ENCODE measurements around the gene GNL3.
A peak's percentile ranks its signal among the peaks of the same experiment; 100 is the strongest.

The GNL3 gene

DNA sequence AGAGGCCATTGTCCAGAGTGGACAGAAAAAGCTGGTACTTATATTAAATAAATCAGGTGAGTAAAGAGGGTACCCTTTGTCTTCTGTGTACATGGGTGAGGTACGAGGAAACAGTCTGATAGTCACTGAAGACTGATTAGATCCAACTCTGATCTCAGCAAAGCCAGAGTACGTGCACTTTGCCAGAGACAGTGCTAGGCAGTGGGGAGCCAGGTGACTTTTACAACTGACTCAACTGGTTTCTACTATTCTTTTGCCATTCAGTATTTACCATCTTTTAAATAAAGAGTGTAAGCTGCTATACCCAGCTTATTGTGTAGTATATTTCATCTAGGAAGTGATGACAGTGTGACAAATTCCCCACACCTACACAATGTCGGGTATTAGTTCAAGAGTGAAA, 3.3 kb downstream of the GNL3 start:
- DNase-seq = no peak

DNA sequence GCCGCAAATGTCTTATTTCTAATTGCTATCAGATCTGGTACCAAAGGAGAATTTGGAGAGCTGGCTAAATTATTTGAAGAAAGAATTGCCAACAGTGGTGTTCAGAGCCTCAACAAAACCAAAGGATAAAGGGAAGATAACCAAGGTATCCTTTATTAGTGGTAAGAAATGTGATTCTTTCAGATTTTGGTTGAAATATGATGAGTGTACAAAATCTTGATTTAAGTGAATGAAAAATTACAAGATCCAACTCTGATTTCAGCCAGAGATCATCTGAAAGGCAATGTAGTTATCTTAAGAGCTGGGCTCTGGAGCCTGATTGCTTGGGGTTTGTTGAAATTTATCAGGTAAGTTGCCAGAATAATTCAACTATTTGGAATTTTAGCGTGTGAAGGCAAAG, 4.7 kb downstream of the GNL3 start:
- DNase-seq = no peak

DNA sequence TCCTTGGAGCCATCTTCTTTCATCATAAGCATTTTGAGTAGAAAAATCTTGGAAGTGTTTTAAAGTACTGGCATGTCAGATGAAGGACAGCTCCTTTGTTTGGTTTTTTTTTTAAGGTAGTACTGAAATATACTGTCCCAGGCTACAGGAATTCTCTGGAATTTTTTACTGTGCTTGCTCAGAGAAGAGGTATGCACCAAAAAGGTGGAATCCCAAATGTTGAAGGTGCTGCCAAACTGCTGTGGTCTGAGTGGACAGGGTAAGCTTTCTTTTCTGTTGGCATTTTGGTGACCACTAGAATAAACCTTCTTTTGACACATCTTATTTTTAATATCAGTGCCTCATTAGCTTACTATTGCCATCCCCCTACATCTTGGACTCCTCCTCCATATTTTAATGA, 7.2 kb downstream of the GNL3 start:
- DNase-seq = no peak

DNA sequence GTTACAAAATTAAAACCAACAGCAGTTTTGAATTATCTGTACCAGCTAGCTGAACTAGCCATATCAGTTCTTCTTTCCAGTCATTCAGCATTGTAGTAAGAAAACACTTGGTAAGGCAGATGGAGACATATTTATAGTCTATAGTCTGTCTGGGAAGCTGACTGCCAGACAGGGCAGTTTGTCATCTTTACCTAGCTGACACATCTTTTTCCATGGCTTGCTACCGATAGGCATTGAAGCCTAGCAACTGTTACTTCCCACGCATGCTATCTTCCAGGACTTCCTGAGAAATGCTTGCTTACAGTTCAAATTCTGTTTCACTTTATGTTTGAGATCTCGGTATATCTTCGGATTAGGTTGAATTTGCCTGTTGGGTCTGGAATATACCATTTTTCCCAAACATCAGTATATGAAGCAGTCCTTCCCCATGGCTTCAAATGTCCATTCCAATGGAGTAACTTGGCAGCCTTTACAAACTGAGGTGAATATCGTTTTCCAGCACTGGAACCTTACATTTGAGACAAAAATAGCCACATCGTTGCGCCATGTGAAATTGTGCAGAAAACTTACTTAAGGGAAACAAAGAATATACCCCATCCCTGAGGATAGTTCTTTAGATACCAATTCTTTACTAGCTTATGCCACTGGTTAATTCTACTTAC, 8.8 kb downstream of the GNL3 start:
- DNase-seq = no peak

DNA sequence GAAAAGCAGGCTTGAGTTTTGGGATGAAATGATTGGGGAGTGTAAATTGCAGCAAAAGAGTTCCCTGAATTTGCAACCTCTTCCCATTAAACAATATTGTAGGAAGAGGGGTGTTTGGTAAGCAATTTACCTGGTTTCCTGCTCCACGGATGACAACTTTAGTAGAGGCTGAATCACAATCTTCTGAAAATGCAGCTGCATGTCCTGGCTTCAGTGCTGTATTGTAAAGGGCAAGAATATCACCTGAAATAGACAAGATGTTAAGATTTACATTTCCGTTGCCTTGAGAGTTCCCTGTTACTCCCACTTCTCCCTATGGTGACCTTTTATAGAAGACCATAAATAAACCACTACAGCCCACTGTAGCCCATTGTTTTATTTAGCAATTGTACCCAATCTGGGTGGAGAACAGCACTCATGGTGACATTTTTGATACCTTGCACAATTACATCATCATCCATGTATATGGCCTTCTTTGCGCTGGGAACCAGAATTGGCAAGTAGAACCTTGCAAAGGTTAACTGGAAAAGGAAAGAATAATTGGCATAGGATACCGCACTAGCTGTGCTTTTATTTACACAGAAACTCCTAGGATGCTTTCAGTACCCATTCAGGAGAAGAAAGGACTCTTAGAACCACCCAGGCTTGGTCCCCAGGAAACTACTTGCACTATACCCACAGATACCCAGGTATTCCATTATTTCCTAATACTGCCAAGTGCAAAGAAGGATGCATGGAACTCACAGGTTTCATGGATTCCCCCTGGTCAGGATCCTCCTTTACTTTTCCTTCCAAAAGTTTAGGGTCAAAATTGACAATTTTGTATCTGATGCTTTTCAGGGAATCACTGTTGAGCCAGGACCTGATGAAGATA, 10.2 kb downstream of the GNL3 start:
- DNase-seq = no peak

DNA sequence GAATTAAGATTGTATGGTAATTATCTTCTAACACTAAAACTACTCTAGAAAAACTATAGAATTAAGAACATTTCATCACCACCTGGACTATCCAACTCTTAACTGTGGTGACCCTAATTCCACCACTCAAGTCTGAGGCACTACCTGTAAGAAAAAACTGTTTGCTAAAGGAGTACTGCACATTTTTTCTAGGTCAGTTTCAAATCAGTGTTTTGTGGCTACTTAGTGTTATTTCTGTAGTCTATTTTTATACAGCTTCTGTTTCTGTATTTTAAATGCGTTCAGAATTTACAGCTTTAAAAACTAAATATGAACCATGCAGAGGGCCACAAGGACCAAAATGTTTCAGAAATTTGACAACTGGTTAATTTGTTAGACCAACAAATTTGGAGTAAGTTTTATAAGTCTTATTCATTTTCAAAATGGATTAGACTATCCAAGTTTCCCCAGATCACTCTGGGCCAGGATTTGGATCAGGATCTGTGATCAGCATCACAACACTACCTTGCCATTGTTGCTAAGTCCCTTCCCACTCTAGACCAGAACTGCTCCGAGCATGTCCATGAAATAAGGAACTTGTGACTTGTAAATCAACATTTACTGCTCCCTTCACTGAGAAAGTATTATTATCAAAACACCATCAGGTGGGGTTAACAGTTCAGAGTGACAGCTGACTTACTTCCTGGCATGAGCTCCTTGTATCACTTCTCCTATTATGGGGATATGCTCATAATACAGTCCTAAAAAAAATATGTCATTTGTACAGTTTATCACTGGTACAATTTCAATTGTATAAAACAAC, 11.2 kb downstream of the GNL3 start:
- no peak for DNase-seq

DNA sequence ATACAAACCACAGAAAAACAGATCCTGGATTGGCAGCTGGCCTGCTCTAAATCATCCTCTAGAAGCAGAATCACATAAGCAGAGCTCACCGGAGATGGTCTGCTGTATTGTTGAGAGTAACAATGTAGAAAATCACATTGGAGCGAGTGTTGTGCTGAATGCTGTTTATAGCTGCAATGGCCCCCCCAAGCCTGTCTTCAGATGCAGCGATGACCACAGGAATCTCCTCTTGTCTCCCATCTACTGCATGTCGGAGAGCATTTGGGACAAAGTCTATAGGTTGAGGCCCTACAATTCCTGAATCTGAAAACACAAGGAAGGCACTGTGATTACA, 11.8 kb downstream of the GNL3 start:
- DNase-seq = no peak

DNA sequence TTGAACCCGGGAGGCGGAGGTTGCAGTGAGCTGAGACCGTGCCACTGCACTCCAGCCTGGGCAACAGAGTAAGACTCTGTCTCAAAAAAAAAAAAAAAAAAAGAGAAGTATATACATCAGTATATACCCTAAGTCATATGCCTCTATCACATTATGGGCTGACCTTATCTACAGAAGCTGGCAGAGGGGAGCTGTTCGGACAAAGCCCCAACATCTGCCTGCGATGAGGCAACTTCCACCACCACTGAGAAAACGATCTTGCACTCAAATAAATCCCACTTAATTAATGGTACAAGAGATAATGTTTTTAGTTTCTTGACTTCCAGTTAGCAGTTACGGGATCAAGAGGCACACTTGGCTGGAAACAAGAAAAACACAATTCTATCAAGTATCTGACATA, 17.5 kb downstream of the GNL3 start:
- DNase-seq = no peak

DNA sequence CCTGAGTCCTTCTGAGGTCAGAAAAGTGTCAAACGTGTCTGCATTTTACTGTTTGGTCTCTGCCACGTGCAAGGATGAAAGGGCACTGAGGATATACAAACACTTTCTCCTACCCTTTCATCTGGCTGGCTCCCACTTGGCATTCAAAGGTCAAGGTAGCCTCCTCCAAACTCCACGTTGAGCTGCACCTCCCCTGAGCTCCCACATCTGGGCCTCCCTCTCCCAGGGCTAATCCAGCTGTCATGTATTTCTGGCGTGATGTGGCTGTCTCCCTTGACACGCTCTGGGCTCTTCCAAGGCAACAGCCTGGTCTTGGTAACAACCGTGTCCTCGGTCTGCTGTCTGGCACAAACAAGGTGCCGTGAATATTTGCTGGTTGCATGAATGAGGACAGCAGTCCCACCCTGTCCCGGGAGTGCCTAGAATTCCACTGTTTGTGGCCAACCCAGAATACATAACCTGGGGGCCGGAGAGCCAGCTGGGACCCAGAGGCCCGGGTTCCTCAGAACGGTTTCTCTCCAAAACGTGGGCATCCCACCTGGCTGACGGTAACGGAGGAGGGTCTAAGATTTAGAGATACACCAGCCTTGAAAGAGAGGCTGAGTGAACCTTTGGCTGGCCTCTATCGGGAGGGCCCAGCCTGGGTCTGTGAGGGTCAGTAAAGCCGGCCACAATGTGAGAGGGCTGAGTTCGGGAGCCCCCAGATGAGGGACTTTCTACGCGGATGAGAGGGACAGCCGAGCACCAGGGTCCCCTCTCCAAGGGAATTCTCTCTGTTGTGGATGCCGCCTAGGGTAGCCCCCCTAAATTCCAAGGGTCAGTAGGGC, 19.0 kb downstream of the GNL3 start:
- DNase-seq = no peak

DNA sequence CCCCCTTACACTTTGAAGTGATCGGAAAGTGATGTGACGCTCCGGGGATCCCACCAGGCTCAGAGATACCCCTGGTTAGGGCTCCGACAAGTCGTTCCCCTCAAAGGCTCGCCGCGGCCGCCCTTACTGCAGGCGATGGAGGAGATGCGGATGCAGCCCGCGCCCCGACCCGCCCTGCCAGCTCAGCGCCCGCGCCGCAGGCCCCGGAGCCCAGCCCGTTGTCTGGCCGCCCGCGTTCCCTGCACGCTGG, 19.5 kb downstream of the GNL3 start:
- no peak for DNase-seq

DNA sequence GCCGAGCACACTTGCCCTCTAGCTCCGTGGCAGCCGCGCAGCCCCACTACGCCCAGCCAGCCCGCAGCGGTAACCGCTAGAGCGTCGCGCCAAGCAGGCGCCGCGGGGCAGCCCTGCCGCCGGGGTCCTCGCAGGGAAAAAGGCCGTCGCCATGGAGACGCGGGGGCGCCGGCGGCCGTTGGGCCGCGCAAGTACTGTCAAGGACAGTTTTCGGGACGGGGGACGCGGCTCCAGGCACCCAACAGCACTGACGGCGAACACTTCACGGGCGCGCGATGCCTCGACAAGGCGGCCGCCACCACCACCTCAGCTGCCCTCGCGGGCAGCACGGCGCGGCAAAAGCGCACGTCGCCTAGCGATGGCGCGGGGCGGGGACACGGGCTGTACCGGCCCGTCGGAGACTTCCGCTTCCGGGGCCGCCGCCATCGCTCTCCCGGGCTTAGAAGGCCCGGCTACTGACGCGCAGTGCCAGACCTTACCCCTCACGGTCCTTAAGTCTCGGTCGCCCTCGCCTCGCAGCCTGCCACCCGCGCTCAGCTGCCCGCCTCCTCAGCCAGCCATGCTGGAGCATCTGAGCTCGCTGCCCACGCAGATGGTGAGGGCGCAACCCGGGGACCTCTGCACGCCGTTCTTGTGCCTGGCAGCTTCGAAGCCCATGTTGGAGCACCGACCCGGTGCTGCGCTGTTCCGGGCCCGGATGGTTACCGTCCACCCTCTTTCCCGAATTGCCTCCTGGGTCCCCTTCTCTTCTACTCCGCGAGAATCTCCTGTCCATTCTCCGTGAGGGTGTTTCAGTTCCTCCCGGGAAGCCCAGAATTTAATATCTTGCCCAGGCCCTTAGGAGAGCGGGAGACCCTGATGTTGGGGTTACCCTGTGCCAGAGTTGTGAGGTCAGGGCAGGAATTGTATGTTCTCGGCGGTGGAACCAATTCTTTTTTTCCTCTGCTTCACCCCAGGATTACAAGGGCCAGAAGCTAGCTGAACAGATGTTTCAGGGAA, 20.2 kb downstream of the GNL3 start, which contains the start of the genes GLT8D1 and SPCS1:
GLT8D1 (minus strand) TSS at position 104 of the 999 bp plus-strand sequence. CDS start 5,331 bp downstream, outside the sequence.
SPCS1 (plus strand) TSS at position 419 of the 999 bp plus-strand sequence; CDS start at position 560, 141 bp downstream.
- DNase-seq = peak; percentile 89

DNA sequence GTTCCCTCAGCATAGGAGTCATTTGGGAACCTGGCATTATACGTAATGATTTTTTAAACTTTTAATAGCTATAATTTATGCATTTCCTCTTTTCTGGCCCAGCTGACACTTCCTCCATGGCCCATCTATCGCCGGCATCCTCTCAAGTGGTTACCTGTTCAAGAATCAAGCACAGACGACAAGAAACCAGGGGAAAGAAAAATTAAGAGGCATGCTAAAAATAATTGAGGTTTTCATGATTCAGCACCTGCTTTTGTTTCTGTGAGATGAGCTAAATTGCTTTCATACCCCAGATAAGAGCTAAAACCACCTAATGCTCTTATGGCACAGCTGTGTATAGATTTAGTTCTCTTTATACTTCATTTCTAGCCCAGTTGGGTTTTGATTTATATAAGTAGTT, 21.8 kb downstream of the GNL3 start:
- no peak for DNase-seq

DNA sequence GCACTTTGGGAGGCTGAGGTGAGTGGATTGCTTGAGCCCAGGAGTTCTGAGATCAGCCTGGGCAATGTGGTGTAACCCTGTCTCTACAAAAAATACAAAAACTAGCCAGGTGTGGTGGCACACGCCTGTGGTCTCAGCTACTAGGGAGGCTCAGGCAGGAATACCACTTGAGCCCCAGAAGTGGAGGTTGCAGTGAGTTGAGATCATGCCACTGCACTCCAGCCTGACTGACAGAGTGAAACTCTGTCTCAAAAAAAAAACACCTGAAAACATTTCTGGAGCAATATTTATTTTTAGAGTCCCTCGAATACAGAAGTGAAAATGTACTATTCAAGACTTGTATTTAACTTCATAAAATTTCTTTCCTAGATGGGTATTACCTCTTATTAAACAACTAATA, 24.7 kb downstream of the GNL3 start:
- DNase-seq = no peak

DNA sequence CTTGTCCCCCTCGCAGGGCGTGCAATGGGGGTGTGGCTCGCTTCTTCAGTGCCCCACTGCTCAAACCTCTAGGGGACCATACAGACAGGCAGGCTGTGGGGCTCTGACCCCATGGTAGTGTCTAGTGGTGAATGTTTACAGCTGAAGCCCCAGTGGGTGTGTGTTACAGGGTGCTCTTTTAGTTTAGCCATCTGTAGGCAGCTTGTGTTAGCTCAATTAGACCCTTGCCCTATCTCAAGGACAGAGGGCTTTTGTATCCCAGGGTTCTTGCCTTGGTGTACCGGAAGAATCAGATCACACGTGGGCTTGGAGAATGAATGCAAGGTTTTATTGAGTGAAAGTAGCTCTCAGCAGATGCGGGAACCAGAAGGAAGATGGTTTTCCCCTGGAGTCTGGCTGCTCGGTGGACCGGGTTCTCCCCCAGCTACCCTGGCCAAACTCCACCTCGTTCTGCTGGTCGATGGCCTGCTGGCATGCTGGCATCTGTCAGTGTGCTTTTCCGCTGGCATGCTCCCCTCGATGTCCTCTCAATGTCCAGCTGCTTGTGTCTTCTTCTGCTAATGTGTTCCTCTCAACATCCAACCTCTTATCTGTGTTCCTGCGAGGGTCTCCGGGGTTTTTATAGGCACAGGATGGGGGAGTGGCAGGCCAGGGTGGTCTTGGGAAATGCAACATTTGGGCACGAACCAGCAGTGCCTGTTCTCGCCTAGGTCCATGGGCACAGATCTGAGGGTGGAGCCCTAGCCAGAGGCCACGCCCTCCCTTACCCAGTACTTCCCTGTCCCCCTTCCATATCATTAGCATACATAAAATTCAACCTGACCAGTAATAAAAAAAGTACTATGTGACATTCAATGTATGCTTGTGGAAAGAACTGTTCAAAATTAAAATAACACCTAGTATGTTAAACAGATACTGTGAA, 26.7 kb downstream of the GNL3 start:
- no peak for DNase-seq

DNA sequence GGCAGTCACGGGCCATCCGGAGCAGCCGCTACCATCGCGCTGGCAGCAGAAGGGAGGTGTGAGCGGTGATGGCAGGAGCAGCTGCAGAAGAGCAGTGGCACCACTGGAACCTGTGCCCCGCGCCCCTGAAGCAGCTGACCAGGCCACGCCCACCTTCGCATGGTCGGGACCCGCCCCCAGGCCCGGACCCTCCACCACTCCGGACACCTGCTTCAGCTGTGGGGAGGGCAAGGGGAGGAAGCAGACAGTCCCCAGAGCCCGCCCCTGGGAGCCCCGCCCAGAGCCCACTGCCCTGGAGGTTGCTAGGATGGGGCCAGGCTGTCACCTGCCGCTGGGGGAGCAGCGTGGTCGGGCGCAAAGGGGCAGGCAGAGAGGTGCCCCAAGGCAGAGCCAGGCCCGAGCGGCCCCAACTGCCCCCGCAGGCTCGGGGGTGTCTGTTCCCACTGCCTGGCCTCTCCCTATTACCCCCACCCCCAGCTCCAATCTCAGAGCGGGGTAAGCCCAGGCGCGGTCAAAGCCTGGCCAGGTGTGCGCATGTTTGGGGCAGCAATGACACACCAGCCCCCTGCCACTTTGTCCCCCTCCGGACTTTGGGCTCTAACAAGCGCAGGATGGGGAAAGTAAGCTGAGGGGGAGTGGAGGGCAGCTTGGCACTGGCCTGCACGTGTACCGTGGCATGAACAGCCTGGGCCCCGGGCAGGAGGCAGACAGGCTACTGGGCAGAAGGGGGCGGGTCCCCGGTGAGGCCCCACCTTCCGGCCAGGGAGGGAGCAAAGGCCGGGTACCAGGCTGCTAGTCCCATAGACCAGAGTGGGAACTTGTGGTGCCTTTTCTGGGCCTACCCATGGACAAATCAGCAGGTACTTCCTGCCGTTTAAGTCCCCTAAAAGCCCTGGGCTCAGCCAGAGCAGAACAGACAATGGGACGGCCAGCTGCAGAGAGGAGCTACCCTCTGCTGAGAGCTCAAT, 28.8 kb downstream of the GNL3 start:
- DNase-seq = no peak

DNA sequence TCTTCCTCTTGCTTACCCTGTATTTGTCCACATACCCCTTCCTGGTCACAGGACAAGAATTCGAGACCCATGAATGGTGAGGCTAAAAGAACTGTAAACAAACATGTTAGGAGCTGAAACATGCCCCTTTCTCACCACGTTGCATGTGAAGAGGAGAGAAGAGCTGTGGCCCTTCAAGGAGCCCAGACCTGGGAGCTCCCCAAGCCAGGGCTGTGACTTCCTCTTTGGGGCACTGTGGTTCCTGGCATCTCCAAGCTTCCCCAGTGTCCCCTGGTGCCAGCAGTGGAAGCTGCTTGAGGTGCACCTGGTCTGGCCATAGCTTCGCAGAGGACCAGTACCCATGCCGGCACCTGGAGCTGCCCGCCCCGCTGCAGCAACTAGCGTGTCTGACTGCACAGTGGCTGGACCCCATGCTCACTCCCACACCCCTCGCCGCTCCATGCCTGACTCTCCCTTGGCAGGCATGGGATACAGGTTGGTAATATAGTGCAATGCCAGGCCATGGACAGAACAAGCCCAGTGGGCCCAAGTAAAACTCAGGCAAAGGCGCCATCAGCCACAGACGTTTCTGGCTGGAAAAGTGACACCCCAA, 30.0 kb downstream of the GNL3 start:
- DNase-seq = no peak

DNA sequence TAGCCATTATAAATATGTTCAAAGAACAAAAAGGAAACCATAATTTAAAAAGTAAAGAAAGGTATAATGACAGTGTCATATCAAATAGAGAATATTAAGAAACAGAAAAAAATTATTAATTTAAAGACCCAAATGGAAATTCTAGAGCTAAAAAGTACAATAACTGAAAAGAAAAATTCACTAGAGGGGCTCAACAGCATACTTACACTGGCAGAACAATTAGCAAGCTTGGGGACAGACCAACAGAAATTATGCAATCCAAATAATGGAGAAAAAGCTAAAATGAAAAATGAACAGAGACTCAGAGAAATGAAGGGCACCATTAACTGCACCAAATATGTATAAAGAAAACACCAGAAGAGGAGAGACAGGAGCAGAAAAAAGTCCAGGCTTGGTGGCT, 33.8 kb downstream of the GNL3 start:
- no peak for DNase-seq

DNA sequence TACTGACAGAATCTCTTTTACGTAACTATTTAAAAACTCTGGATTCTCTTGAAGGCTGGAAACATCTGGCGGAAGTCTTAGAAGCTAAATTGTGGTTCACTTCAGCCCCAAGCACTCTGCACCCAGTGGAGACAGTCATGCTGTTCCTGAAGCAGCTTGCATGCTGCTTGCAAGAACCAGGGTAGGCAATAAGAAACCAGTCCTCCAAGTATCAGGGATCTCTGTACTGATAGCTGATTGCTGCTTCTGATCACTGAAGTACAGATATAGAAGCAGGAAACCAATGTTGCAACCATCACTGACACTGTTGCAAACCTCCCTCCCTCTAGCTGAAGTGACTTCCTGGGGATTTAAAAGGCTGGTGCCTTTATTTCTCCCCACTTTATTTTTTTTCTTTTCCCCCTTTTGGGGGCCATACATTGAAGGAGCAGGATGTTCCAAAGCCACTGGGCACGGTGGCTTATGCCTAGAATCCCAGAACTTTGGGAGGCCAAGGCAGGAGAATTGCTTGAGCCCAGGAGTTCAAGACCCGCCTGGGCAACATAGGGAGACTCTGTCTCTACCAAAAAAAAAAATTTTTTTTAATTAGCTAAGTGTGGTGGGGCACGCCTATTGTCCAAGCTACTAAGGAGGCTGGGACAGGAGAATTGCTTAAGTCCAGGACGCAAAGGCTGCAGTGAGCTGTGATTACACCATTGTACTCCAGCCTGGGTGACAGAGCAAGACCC, 35.3 kb downstream of the GNL3 start:
- peak; percentile 39 for DNase-seq
